ENCODE results near the gene C11orf42. TPM values are rescaled to one million over a fixed set of nuclear protein-coding genes. Genes with fewer than 3 reads are reported as not detected.

The C11orf42 gene
- total RNA-seq, 1 donor: not detected

GRCh38 chr11:6196396-6196795, 9.0 kb upstream of the C11orf42 start:
- H3K4me3 ChIP-seq (ENCODE audit: low read depth, low read length): no peak overlapping the region
- DNase-seq (ENCODE audit: low read depth): no peak
- TF ChIP-seq CTCF (IDR thresholded peaks at IDR 0.05; ENCODE audit: insufficient read depth, low read length): no peak

GRCh38 chr11:6197466-6198200, 7.7 kb upstream of the C11orf42 start:
- DNase-seq (ENCODE audit: low read depth): no peak
- TF ChIP-seq CTCF (IDR thresholded peaks at IDR 0.05; ENCODE audit: insufficient read depth, low read length): no peak
- no peak overlapping the region for H3K4me3 ChIP-seq (ENCODE audit: low read depth, low read length)

- no peak for TF ChIP-seq CTCF (IDR thresholded peaks at IDR 0.05; ENCODE audit: insufficient read depth, low read length)
- no peak for DNase-seq (ENCODE audit: low read depth)
- no peak within 1 kb of the TSS for H3K4me3 ChIP-seq (ENCODE audit: low read depth, low read length)
Observed at GRCh38 chr11:6199174-6199810, 6.1 kb upstream of the C11orf42 start, which contains the start of gene OR52W1. OR52W1 (plus strand) TSS chr11:6199224; CDS start chr11:6199224, 0 bp downstream.

GRCh38 chr11:6200975-6201374, 4.4 kb upstream of the C11orf42 start:
- no peak for TF ChIP-seq CTCF (IDR thresholded peaks at IDR 0.05; ENCODE audit: insufficient read depth, low read length)
- H3K4me3 ChIP-seq (ENCODE audit: low read depth, low read length): no peak overlapping the region
- DNase-seq (ENCODE audit: low read depth): no peak

- no peak overlapping the region for H3K4me3 ChIP-seq (ENCODE audit: low read depth, low read length)
- no peak for TF ChIP-seq CTCF (IDR thresholded peaks at IDR 0.05; ENCODE audit: insufficient read depth, low read length)
- DNase-seq (ENCODE audit: low read depth): peak; percentile 7
Observed at GRCh38 chr11:6201481-6201880, 3.9 kb upstream of the C11orf42 start.

- no peak for TF ChIP-seq CTCF (IDR thresholded peaks at IDR 0.05; ENCODE audit: insufficient read depth, low read length)
- peak; percentile 30 for DNase-seq (ENCODE audit: low read depth)
- H3K4me3 ChIP-seq (ENCODE audit: low read depth, low read length): no peak overlapping the region
Observed at GRCh38 chr11:6202041-6202440, 3.3 kb upstream of the C11orf42 start.
